H1 (cell line): Measurements from ENCODE around the gene TUBB4B. TPM values are rescaled to one million over a fixed set of nuclear protein-coding genes. Genes with fewer than 3 reads are reported as not detected.
A peak's percentile ranks its signal among the peaks of the same experiment; 100 is the strongest.

ENCODE experiments used
- CTCF ChIA-PET: fragments of 300-600 bp; sonication (Branson Sonifier 250); formaldehyde crosslinking; loops from one replicate; lab custom pipeline; 2021; ENCODE audit not compliant: partially characterized antibody; lab: Charles Lee
- POLR2A ChIA-PET: fragments of 300-600 bp; sonication (Branson Sonifier 250); formaldehyde crosslinking; loops from one replicate; lab custom pipeline; 2021; ENCODE audit warnings: inconsistent platforms; ENCODE audit not compliant: partially characterized antibody; lab: Charles Lee
- DNase-seq, 2 experiments: peaks; one replicate each; pipeline versions ENCODE4 v3.0.0 to v3.0.0-alpha.2; 2010 to 2022; ENCODE audit warnings: low spot score in 2 of 2, low read depth in 1 of 2, mixed read lengths in 1 of 2
- FAIRE-seq: peaks from 2 replicates; lab custom pipeline; 2011; peaks lifted over from hg19 to GRCh38; lab: Jason Lieb, UNC
- H2AFZ ChIP-seq: 2 replicates; pipeline ENCODE4 v1.8.1; 2012; ENCODE audit warnings: low read length, inconsistent platforms
- H2AK5ac ChIP-seq: 2 replicates; pipeline ENCODE4 v1.6.1; 2013; ENCODE audit warnings: low read depth, low read length
- H2BK120ac ChIP-seq: replicated peaks from 2 replicates; pipeline ENCODE3; 2013; ENCODE audit warnings: low read depth, low read length, inconsistent platforms
- H2BK12ac ChIP-seq: 2 replicates; pipeline ENCODE4 v1.6.1; 2013; ENCODE audit warnings: low read depth, low read length
- H2BK15ac ChIP-seq: 2 replicates; pipeline ENCODE4 v1.6.1; 2013; ENCODE audit warnings: low read length
- H2BK20ac ChIP-seq: 2 replicates; pipeline ENCODE4 v1.6.1; 2013; ENCODE audit warnings: low read length
- H2BK5ac ChIP-seq: 2 replicates; pipeline ENCODE4 v1.6.1; 2013; ENCODE audit warnings: low read depth, low read length
- H3K14ac ChIP-seq: 2 replicates; pipeline ENCODE4 v1.6.1; 2013; ENCODE audit warnings: inconsistent platforms; ENCODE audit not compliant: insufficient read length
- H3K18ac ChIP-seq: 2 replicates; pipeline ENCODE4 v1.6.1; 2013; ENCODE audit warnings: low read length; ENCODE audit errors: extremely low read depth
- H3K23ac ChIP-seq: 2 replicates; pipeline ENCODE4 v1.6.1; 2013; ENCODE audit warnings: inconsistent platforms; ENCODE audit not compliant: insufficient read length
- H3K23me2 ChIP-seq: 2 replicates; pipeline ENCODE4 v1.6.1; 2013; ENCODE audit warnings: low read depth, low read length
- H3K27ac ChIP-seq: 2 replicates; pipeline ENCODE4 v1.6.1; 2011; ENCODE audit warnings: low read depth, low read length, inconsistent platforms
- H3K27me3 ChIP-seq, 4 experiments: replicated peaks in 1 of 4; 1 replicate in 1 of 4; 2 replicates in 3 of 4; pipeline versions ENCODE4 v1.6.1 to v1.8.1; 2011 to 2013; ENCODE audit warnings: low read length in 3 of 4, mild to moderate bottlenecking in 3 of 4, inconsistent platforms in 2 of 4, mixed read lengths in 2 of 4, moderate library complexity in 1 of 4; ENCODE audit not compliant: control insufficient read depth in 3 of 4, insufficient read depth in 3 of 4; ENCODE audit errors: extremely low read depth in 1 of 4
- H3K36me3 ChIP-seq, 4 experiments: 2 replicates each; pipeline versions ENCODE4 v1.6.1 to v1.8.1; 2011 to 2013; ENCODE audit warnings: mild to moderate bottlenecking in 4 of 4, low read length in 3 of 4, moderate library complexity in 2 of 4, control low read depth in 1 of 4, inconsistent platforms in 1 of 4; ENCODE audit not compliant: insufficient read depth in 4 of 4, control insufficient read depth in 2 of 4
- H3K4ac ChIP-seq: replicated peaks from 2 replicates; pipeline ENCODE3; 2013; ENCODE audit warnings: low read length, low read depth, mixed read lengths, inconsistent platforms; ENCODE audit not compliant: insufficient read length
- H3K4me1 ChIP-seq, 4 experiments: replicated peaks in 1 of 4; 1 replicate in 1 of 4; 2 replicates in 3 of 4; pipeline versions ENCODE4 v1.6.1 to v1.8.1; 2011 to 2013; ENCODE audit warnings: low read length in 3 of 4, inconsistent platforms in 2 of 4, mixed read lengths in 1 of 4; ENCODE audit not compliant: insufficient read depth in 4 of 4, control insufficient read depth in 3 of 4
- H3K4me2 ChIP-seq, 2 experiments: 2 replicates each; pipeline versions ENCODE4 v1.6.1 to v1.8.1; 2011 to 2013; ENCODE audit warnings: low read depth in 2 of 2, low read length in 2 of 2, control low read depth in 1 of 2, inconsistent platforms in 1 of 2, mild to moderate bottlenecking in 1 of 2; ENCODE audit not compliant: insufficient read depth in 1 of 2
- H3K4me3 ChIP-seq, 4 experiments: fragments of 200-600, 300-600 bp in 1 of 4; sonication (generic), shearing (Covaris generic), sonication (Bioruptor Twin) in 1 of 4; 2 replicates each; pipeline versions ENCODE4 v1.5.1 to v1.8.1; 2011 to 2016; ENCODE audit warnings: low read length in 4 of 4, low read depth in 3 of 4, control low read depth in 2 of 4, inconsistent platforms in 2 of 4, mild to moderate bottlenecking in 2 of 4, mixed read lengths in 1 of 4, moderate library complexity in 1 of 4; ENCODE audit not compliant: insufficient read depth in 2 of 4; ENCODE audit errors: extremely low read depth in 1 of 4
- H3K56ac ChIP-seq: replicated peaks from 2 replicates; pipeline ENCODE3; 2013; ENCODE audit warnings: low read depth, mild to moderate bottlenecking, mixed read lengths, low read length, inconsistent platforms; ENCODE audit not compliant: insufficient read length
- H3K79me1 ChIP-seq: 2 replicates; pipeline ENCODE4 v1.6.1; 2013; ENCODE audit warnings: low read depth, low read length, control low read depth
- H3K79me2 ChIP-seq, 2 experiments: 2 replicates each; pipeline versions ENCODE4 v1.6.1 to v1.8.1; 2012 to 2013; ENCODE audit warnings: low read length in 2 of 2, mild to moderate bottlenecking in 2 of 2, inconsistent platforms in 1 of 2; ENCODE audit not compliant: insufficient read depth in 2 of 2, control insufficient read depth in 1 of 2
- H3K9ac ChIP-seq, 4 experiments: replicated peaks in 1 of 4; 1 replicate in 1 of 4; 2 replicates in 3 of 4; pipeline versions ENCODE4 v1.6.1 to v1.8.1; 2011 to 2013; ENCODE audit warnings: low read depth in 3 of 4, low read length in 3 of 4, control low read depth in 2 of 4, mild to moderate bottlenecking in 2 of 4, moderate library complexity in 2 of 4, inconsistent platforms in 1 of 4; ENCODE audit errors: extremely low read depth in 1 of 4
- H3K9me3 ChIP-seq, 2 experiments: 2 replicates each; pipeline versions ENCODE4 v1.6.1 to v1.8.1; 2012 to 2013; ENCODE audit warnings: mild to moderate bottlenecking in 2 of 2, moderate library complexity in 2 of 2, control low read depth in 1 of 2, inconsistent platforms in 1 of 2, low read depth in 1 of 2, low read length in 1 of 2, mixed read lengths in 1 of 2; ENCODE audit not compliant: insufficient read depth in 2 of 2
- H4K20me1 ChIP-seq, 2 experiments: replicated peaks in 1 of 2; 2 replicates each; pipeline versions ENCODE3 to v1.8.1; 2011 to 2013; ENCODE audit warnings: inconsistent platforms in 2 of 2, low read length in 2 of 2, mild to moderate bottlenecking in 1 of 2; ENCODE audit not compliant: insufficient read depth in 2 of 2, control insufficient read depth in 1 of 2
- H4K5ac ChIP-seq: 2 replicates; pipeline ENCODE4 v1.6.1; 2013; ENCODE audit warnings: low read length, low read depth, mixed read lengths, inconsistent platforms; ENCODE audit not compliant: insufficient read length
- H4K8ac ChIP-seq: 2 replicates; pipeline ENCODE4 v1.8.0; 2013; ENCODE audit warnings: mild to moderate bottlenecking, moderate library complexity, low read length, inconsistent platforms; ENCODE audit not compliant: insufficient read depth; ENCODE audit errors: extremely low read depth
- H4K91ac ChIP-seq: replicated peaks from 2 replicates; pipeline ENCODE3; 2013; ENCODE audit warnings: low read length, mixed read lengths, inconsistent platforms; ENCODE audit not compliant: insufficient read length
- CEBPB ChIP-seq: IDR thresholded peaks from 2 replicates; pipeline ENCODE4 v1.6.1; 2012; ENCODE audit warnings: low read depth, low read length
- CHD2 ChIP-seq: IDR thresholded peaks from 2 replicates; pipeline ENCODE4 v1.6.1; 2012; ENCODE audit warnings: low read length, improper control_type of control experiment
- KDM4A ChIP-seq: IDR thresholded peaks from one replicate; pipeline ENCODE4 v1.7.1; 2012; ENCODE audit warnings: low read depth, mild to moderate bottlenecking, moderate library complexity, low read length, inconsistent platforms; ENCODE audit not compliant: severe bottlenecking
- MAX ChIP-seq: IDR thresholded peaks from 2 replicates; pipeline ENCODE4 v1.6.1; 2012; ENCODE audit warnings: inconsistent platforms
- RBBP5 ChIP-seq: IDR thresholded peaks from 2 replicates; pipeline ENCODE4 v1.7.1; 2012; ENCODE audit warnings: low read depth, mild to moderate bottlenecking, inconsistent platforms, low read length, moderate library complexity, borderline replicate concordance
- SP4 ChIP-seq: IDR thresholded peaks from 2 replicates; pipeline ENCODE4 v1.6.1; 2012; ENCODE audit warnings: low read length, inconsistent platforms
- TAF1 ChIP-seq: IDR thresholded peaks from 2 replicates; pipeline ENCODE4 v1.6.1; 2011; ENCODE audit warnings: mild to moderate bottlenecking, low read depth, low read length
- TAF7 ChIP-seq: optimal IDR thresholded peaks from 2 replicates; pipeline ENCODE3; 2011; ENCODE audit warnings: low read depth, mild to moderate bottlenecking, inconsistent platforms, low read length, moderate library complexity, borderline replicate concordance
- TBP ChIP-seq: IDR thresholded peaks from 2 replicates; pipeline ENCODE4 v1.6.1; 2011; ENCODE audit warnings: low read depth, low read length, improper control_type of control experiment
- USF2 ChIP-seq: IDR thresholded peaks from 2 replicates; pipeline ENCODE4 v1.6.1; 2011; ENCODE audit warnings: low read length, improper control_type of control experiment
- WGBS, 2 experiments: shearing (Covaris generic) in 1 of 2; methylation state at CpG; one replicate each; pipeline versions ENCODE4 v1.1.6 to v1.1.7; 2013 to 2015; ENCODE audit warnings: low lambda C conversion rate in 2 of 2, mixed read lengths in 2 of 2, inconsistent platforms in 1 of 2, low coverage in 1 of 2, missing lambda C conversion rate in 1 of 2; ENCODE audit not compliant: insufficient replicate concordance in 2 of 2, insufficient coverage in 1 of 2, insufficient read length in 1 of 2; ENCODE audit errors: extremely low coverage in 1 of 2, missing lambda C conversion rate in 1 of 2; 5-methylcytosine and 5-hydroxymethylcytosine counted together
- polyA plus RNA-seq, 7 experiments: library from polyadenylated mRNA; depleted of rRNA in 3 of 7; stranded (reverse) in 5 of 7; unstranded in 2 of 7; fragments of >200 nt in 5 of 7; fragments of 200-250 nt in 2 of 7; gene quantifications; 1 replicate in 5 of 7; 2 replicates in 1 of 7; 4 replicates in 1 of 7; pipeline versions ENCODE4 v1.2.1 to v1.2.3, GENCODE V29; 2011 to 2013; ENCODE audit warnings: missing spikeins in 2 of 7, mixed read lengths in 2 of 7
- total RNA-seq: library from RNA; stranded (reverse); fragmentation: NEBNext Ultra II Directional; extraction: Animal tissue kit (Norgen Biotek cat#: 25700); gene quantifications from 2 replicates; pipeline ENCODE4 v1.2.1, GENCODE V29; 2021

TUBB4B gene
- total and polyA plus RNA-seq, 2 of the 8 experiments (the other 6 are each of a cell fraction or from before 2014, with no cell fraction given), result 280 to 307 TPM

GRCh38 chr9:137200311-137201204 lies 40.5 kb upstream of the TUBB4B start, which contains the start of gene TPRN:
TSS of gene TPRN (minus strand) at chr9:137200741. CDS start at chr9:137200711, 30 bp downstream.
- peaks cover 13% of the 10 kb centered on the region for H3K23me2 ChIP-seq
- H4K8ac ChIP-seq, result peak within 1 kb of the TSS; percentile 86
- peak within 1 kb of the TSS; percentile 76 to 88 for H3K4me2 ChIP-seq
- H3K14ac ChIP-seq, result no peak within 1 kb of the TSS
- H3K27ac ChIP-seq, result no peak within 1 kb of the TSS; the same call in 1 of the 2 replicates
- H3K9ac ChIP-seq, result peak within 1 kb of the TSS; percentile 35 to 71 (median 62)
- peak within 1 kb of the TSS; percentile 91 for H3K4ac ChIP-seq
- H2BK15ac ChIP-seq, result no peak within 1 kb of the TSS
- CTCF ChIA-PET, result interaction anchor here (0.6 to 4.4 kb wide), 9 partner anchors 10 to 154 kb away, joined by 3 to 19 read pairs (median 4); partner anchors contain the start of genes NPDC1 and RNF224
- H3K56ac ChIP-seq, result peak within 1 kb of the TSS; percentile 77
- H2BK20ac ChIP-seq, result no peak within 1 kb of the TSS
- H3K9me3 ChIP-seq, result no peaks in the 10 kb centered on the region
- no peak within 1 kb of the TSS for H2BK12ac ChIP-seq
- peaks cover 8 to 28% (median 18%) of the 10 kb centered on the region in 4 experiments for H3K4me1 ChIP-seq
- peak within 1 kb of the TSS; percentile 98 for H2BK5ac ChIP-seq
- POLR2A ChIA-PET, result interaction anchor here (0.6 to 69.9 kb wide), 13 partner anchors 11 to 114 kb away, joined by 3 to 1462 read pairs (median 6); partner anchors contain the start of genes ANAPC2, CYSRT1, MAN1B1 and NELFB
- H4K91ac ChIP-seq, result peak within 1 kb of the TSS; percentile 99
- DNase-seq, result peak; percentile 96 to 97
- H3K36me3 ChIP-seq, result no peaks in the 10 kb centered on the region
- H4K20me1 ChIP-seq, result peaks cover 0 to 23% of the 10 kb centered on the region in 2 experiments
- no peaks in the 10 kb centered on the region for H3K27me3 ChIP-seq
- peaks cover 0 to 44% of the 10 kb centered on the region in 2 experiments; a peak in 3 of 4 replicates for H3K79me2 ChIP-seq
- H3K18ac ChIP-seq, result peak within 1 kb of the TSS; percentile 99
- WGBS, 2 experiments, result 1% methylated on average over 40 of the region's 118 CpGs; no CpG with 5 or more reads in 1 of the 2 experiments
- no peak within 1 kb of the TSS for H2AFZ ChIP-seq
- no peak within 1 kb of the TSS for H2AK5ac ChIP-seq
- H2BK120ac ChIP-seq, result peak within 1 kb of the TSS; percentile 54
- H4K5ac ChIP-seq, result peak within 1 kb of the TSS; percentile 100
- H3K23ac ChIP-seq, result no peak within 1 kb of the TSS
- H3K79me1 ChIP-seq, result peaks cover 26% of the 10 kb centered on the region
- FAIRE-seq, result no peak
- peak within 1 kb of the TSS; percentile 64 to 78 (median 69) for H3K4me3 ChIP-seq
- peak; percentile 83 for TF ChIP-seq CHD2
- TF ChIP-seq USF2, result no peak; the same call in 1 of the 2 replicates
- TF ChIP-seq SP4, result peak; percentile 93
- TF ChIP-seq CEBPB, result no peak
- TF ChIP-seq TAF1, result peak; percentile 99
- peak; percentile 97 for TF ChIP-seq TAF7
- TF ChIP-seq RBBP5, result no peak; the same call in 1 of the 2 replicates
- TF ChIP-seq TBP, result peak; percentile 91
- TF ChIP-seq MAX, result peak; percentile 58
- peak; percentile 22 for TF ChIP-seq KDM4A
